Measurements from ENCODE around the gene SNX19.

The SNX19 gene

GRCh38 chr11:130825983-130826382 lies 90.3 kb downstream of the SNX19 start:
- Histone ChIP-seq H3K4me1 (ENCODE audit: insufficient read depth, low read length, severe bottlenecking) (no peaks in the 10 kb centered on the region), H3K9ac (ENCODE audit: low read length) (no peak overlapping the region)
- TF ChIP-seq EZH2 (IDR thresholded peaks at IDR 0.05; ENCODE audit: borderline replicate concordance, low read length) (no peak), CTCF (IDR thresholded peaks at IDR 0.05; ENCODE audit: low read length) (no peak)

GRCh38 chr11:130825561-130825960 lies 90.7 kb downstream of the SNX19 start:
- H3K9me3 ChIP-seq (ENCODE audit: low read length): no peaks in the 10 kb centered on the region
- H2AFZ ChIP-seq (ENCODE audit: low read length): no peak overlapping the region
- H3K79me2 ChIP-seq (ENCODE audit: insufficient read depth, low read length): no peaks in the 10 kb centered on the region
- no peaks in the 10 kb centered on the region for H3K4me1 ChIP-seq (ENCODE audit: insufficient read depth, low read length, severe bottlenecking)
- no peaks in the 10 kb centered on the region for H3K27me3 ChIP-seq (ENCODE audit: insufficient read depth, low read length)
- H3K9ac ChIP-seq (ENCODE audit: low read length): no peak overlapping the region
- H3K4me3 ChIP-seq (ENCODE audit: low read depth, low read length, poor library complexity, severe bottlenecking): no peak overlapping the region
- no peaks in the 10 kb centered on the region for H4K20me1 ChIP-seq (ENCODE audit: insufficient read depth, low read length)
- TF ChIP-seq CTCF (IDR thresholded peaks at IDR 0.05; ENCODE audit: low read length): no peak
- no peak for TF ChIP-seq EZH2 (IDR thresholded peaks at IDR 0.05; ENCODE audit: borderline replicate concordance, low read length)
- no peaks in the 10 kb centered on the region for H3K36me3 ChIP-seq (ENCODE audit: insufficient read depth, low read length)
- H3K9me2 ChIP-seq (ENCODE audit: low read depth, low read length): no peaks in the 10 kb centered on the region
- H3F3A ChIP-seq (ENCODE audit: insufficient read depth, low read length): no peaks in the 10 kb centered on the region
- H3K4me2 ChIP-seq (ENCODE audit: low read length): no peak overlapping the region
- no peak overlapping the region for H3K27ac ChIP-seq (ENCODE audit: low read depth, low read length, poor library complexity, severe bottlenecking)

More at GRCh38 chr11:130825983-130826382, 90.3 kb downstream of the SNX19 start:
- Histone ChIP-seq H3K36me3 (ENCODE audit: insufficient read depth, low read length) (no peaks in the 10 kb centered on the region), H3K4me3 (ENCODE audit: low read depth, low read length, poor library complexity, severe bottlenecking) (no peak overlapping the region), H3K79me2 (ENCODE audit: insufficient read depth, low read length) (no peaks in the 10 kb centered on the region), H3K9me3 (ENCODE audit: low read length) (no peaks in the 10 kb centered on the region), H3K9me2 (ENCODE audit: low read depth, low read length) (no peaks in the 10 kb centered on the region), H3K27ac (ENCODE audit: low read depth, low read length, poor library complexity, severe bottlenecking) (no peak overlapping the region), H4K20me1 (ENCODE audit: insufficient read depth, low read length) (no peaks in the 10 kb centered on the region), H3K4me2 (ENCODE audit: low read length) (no peak overlapping the region), H3K27me3 (ENCODE audit: insufficient read depth, low read length) (no peaks in the 10 kb centered on the region), H2AFZ (ENCODE audit: low read length) (no peak overlapping the region), H3F3A (ENCODE audit: insufficient read depth, low read length) (no peaks in the 10 kb centered on the region)

Data from OCI-LY1 (cell line).